Measurements from ENCODE around the gene CHRM5.

Gene CHRM5

DNA sequence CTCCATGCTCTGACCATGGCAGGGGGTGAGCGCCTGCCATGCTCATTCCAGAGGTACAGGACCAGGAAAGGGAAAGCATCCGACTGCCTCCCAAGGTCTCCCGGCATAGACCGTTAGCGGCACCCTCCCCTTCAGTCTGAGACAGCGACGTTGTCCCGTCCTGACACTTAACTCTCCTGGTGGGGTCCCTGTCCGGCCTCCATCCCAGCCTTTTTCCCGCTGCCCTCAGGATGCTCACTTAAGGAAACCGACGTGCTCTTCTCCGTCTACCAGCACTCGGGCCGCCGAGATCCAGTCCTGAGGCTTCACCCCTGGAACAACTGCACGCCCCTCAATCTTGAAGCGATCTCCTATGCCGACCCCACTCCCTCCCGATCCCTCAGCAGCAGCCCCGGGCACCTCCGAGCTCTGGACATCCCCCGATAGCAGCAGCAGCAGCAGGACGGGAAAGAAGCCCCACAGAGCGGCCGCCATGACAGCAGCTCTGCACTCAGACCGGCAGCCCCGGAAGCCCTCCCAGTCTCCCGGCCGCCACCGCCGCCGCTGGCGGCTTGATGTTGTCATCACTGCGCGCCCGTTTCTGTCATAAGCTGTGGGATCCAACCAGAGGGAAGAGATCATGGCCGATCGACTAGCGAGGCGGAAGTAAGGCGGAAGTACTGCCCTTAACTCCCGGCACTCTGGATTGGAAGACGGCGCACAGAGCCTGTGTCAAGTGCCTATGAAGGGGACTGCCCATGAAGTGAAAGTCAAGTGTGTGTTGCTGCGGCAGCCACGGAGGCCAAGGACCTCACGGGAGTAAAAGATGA, 133.3 kb downstream of the CHRM5 start, which contains the start of the genes EMC7 and PGBD4:
Gene EMC7, minus strand, starts transcription at position 497 of the 809 bp plus-strand sequence. Its CDS starts 23 bp downstream, at position 474.
Gene PGBD4, plus strand, starts transcription at position 718 of the 809 bp plus-strand sequence. CDS start 449 bp downstream, outside the sequence.
- Histone ChIP-seq H3K27me3 (ENCODE audit: control insufficient read depth, insufficient read depth, low read length) (no peaks in the 10 kb centered on the region), H3K36me3 (ENCODE audit: control insufficient read depth, insufficient read depth, low read length) (no peaks in the 10 kb centered on the region), H3K9ac (ENCODE audit: low read length) (peak within 1 kb of the TSS; percentile 93), H3K4me1 (ENCODE audit: control insufficient read depth, insufficient read depth, low read length) (no peaks in the 10 kb centered on the region), H3K4me3 (ENCODE audit: low read depth, low read length) (peak within 1 kb of the TSS; percentile 98), H3K9me3 (ENCODE audit: control insufficient read depth, insufficient read depth, low read depth, low read length) (no peaks in the 10 kb centered on the region), H3K27ac (ENCODE audit: low read depth, low read length) (0 out of 2 replicates have a peak within 1 kb of the TSS, but pooled peaks have one; percentile 5)

DNA sequence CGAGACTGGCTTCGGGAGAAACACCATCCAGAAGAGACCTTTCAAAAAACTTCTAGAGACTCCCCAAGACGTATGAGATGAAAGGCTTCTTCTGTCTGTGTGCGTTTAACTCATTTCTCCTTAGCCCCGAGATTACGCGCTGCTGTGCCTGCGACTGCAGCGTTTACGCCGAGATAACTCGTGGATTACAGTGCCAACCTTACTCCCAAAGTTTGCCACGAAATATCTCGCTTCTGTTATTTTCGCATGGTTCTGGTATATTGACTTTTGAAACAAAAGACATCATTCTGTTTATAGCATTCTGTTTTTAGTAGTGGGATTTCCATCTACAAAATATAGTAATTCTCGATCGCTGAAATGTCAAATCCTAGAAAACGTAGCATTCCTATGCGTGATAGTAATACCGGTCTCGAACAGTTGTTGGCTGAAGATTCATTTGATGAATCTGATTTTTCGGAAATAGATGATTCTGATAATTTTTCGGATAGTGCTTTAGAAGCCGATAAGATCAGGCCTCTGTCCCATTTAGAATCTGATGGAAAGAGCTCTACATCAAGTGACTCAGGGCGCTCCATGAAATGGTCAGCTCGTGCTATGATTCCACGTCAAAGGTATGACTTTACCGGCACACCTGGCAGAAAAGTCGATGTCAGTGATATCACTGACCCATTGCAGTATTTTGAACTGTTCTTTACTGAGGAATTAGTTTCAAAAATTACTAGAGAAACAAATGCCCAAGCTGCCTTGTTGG, 134.1 kb downstream of the CHRM5 start:
- Histone ChIP-seq H3K9me3 (ENCODE audit: control insufficient read depth, insufficient read depth, low read depth, low read length) (no peaks in the 10 kb centered on the region), H3K36me3 (ENCODE audit: control insufficient read depth, insufficient read depth, low read length) (no peaks in the 10 kb centered on the region), H3K27me3 (ENCODE audit: control insufficient read depth, insufficient read depth, low read length) (no peaks in the 10 kb centered on the region), H3K4me1 (ENCODE audit: control insufficient read depth, insufficient read depth, low read length) (no peaks in the 10 kb centered on the region), H3K9ac (ENCODE audit: low read length) (peak overlapping the region; percentile 69), H3K4me3 (ENCODE audit: low read depth, low read length) (peak overlapping the region; percentile 98), H3K27ac (ENCODE audit: low read depth, low read length) (no peak overlapping the region)

DNA sequence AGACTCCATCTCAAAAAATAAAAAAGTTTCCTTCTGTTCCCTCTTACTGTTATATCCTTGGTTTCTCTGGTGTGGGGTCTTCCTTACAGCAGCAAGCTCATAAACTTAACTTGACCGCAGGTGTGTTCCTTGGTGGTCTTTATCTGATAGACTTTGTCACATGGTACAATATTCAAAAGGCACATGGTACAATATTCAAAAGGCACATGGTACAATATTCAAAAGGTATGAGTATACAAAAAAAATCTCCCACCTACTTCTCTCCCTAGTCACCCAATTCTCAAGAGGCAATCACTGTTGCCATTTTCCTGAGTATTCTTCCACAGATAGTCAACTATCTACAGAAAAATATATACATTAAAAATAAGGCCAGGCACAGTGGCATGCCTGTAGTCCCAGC, 138.1 kb downstream of the CHRM5 start:
- Histone ChIP-seq H3K9ac (ENCODE audit: low read length) (no peak overlapping the region), H3K4me3 (ENCODE audit: low read depth, low read length) (no peak overlapping the region), H3K27ac (ENCODE audit: low read depth, low read length) (no peak overlapping the region), H3K27me3 (ENCODE audit: control insufficient read depth, insufficient read depth, low read length) (no peaks in the 10 kb centered on the region), H3K9me3 (ENCODE audit: control insufficient read depth, insufficient read depth, low read depth, low read length) (no peaks in the 10 kb centered on the region), H3K36me3 (ENCODE audit: control insufficient read depth, insufficient read depth, low read length) (no peaks in the 10 kb centered on the region), H3K4me1 (ENCODE audit: control insufficient read depth, insufficient read depth, low read length) (peaks cover 2% of the 10 kb centered on the region; the same call in 1 of the 2 replicates)

DNA sequence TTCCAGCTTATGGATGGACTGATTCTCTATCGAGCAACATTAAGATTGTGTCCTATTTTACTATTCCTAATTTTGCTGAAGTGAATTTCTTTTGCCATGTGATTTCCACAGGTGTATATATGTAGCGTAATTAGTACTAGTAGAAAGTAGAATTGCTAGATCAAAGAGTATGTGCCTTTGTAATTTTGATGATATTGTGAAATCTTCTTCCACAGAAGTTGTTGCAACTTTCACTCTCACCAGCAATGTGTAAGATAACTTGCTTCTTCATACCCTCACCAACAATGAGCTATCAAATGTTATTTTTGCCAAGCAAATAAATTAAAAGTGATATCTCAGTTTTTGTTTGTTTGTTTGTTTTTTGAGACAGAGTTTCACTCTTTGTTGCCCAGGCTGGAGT, 139.0 kb downstream of the CHRM5 start:
- H3K27me3 ChIP-seq (ENCODE audit: control insufficient read depth, insufficient read depth, low read length): no peaks in the 10 kb centered on the region
- no peaks in the 10 kb centered on the region for H3K36me3 ChIP-seq (ENCODE audit: control insufficient read depth, insufficient read depth, low read length)
- no peak overlapping the region for H3K27ac ChIP-seq (ENCODE audit: low read depth, low read length)
- H3K9me3 ChIP-seq (ENCODE audit: control insufficient read depth, insufficient read depth, low read depth, low read length): no peaks in the 10 kb centered on the region
- H3K4me3 ChIP-seq (ENCODE audit: low read depth, low read length): no peak overlapping the region
- no peak overlapping the region for H3K9ac ChIP-seq (ENCODE audit: low read length)
- H3K4me1 ChIP-seq (ENCODE audit: control insufficient read depth, insufficient read depth, low read length): peaks cover 2% of the 10 kb centered on the region; the same call in 1 of the 2 replicates

DNA sequence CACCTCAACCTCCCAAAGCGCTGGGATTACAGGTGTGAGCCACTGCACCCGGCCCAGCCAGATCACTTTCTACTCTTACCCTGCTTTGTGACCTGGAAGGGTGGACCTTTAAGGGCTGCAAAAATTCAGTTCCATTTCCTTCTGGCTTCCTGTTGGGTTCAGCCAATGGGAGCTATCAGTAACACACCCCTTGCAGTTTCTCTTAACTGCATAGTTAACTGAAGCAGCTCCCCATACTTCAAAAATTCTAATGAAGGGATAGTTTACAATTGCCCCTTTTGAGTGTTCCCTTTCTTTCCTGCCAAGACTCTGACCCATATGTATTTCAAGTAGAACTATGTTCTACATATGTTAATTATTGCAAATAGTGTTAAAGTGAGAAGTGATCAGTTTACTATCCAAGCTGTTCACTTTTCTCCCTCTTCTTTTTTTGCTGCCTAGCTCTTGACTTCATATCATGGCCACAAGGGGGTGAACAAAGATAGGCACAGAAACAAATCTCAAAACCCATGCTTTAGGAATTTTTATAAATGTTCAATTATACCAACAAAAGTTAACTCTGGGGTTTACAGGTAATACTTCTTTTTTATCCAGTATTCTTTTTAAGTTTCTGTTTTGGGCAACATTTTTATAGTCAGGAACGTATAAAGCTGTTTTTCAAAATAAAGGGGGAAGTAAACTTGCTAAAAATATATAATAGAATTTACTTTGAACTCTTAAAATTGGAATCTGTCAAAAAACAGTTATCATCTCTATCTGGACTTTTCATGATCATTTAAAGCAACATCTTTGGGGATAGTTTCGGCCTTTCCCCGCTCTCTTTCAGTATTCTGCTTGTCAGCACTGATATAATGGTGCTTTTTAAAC, 141.7 kb downstream of the CHRM5 start:
- H3K4me3 ChIP-seq (ENCODE audit: low read depth, low read length): no peak overlapping the region
- H3K27me3 ChIP-seq (ENCODE audit: control insufficient read depth, insufficient read depth, low read length): no peaks in the 10 kb centered on the region
- no peak overlapping the region for H3K27ac ChIP-seq (ENCODE audit: low read depth, low read length)
- no peaks in the 10 kb centered on the region for H3K9me3 ChIP-seq (ENCODE audit: control insufficient read depth, insufficient read depth, low read depth, low read length)
- H3K9ac ChIP-seq (ENCODE audit: low read length): no peak overlapping the region
- peaks cover 2% of the 10 kb centered on the region; the same call in 1 of the 2 replicates for H3K4me1 ChIP-seq (ENCODE audit: control insufficient read depth, insufficient read depth, low read length)
- no peaks in the 10 kb centered on the region for H3K36me3 ChIP-seq (ENCODE audit: control insufficient read depth, insufficient read depth, low read length)

DNA sequence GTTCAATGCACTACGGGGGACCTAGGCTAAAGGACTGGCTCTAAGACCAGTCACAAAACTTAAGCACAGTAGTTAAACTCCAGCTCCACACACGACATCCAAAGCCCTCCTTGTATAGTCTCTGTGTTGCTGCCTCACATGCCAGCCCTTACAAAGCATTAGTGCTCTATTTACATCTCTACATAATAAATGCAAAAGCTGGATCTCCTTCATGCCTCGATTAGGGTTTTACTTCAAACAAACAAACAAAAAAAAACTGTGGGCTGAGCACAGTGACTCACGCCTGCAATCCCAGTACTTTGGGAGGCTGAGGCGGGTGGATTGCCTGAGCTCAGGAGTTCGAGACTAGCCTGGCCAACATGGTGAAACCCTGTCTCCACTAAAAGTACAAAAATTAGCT, 143.2 kb downstream of the CHRM5 start:
- Histone ChIP-seq H3K27me3 (ENCODE audit: control insufficient read depth, insufficient read depth, low read length) (no peaks in the 10 kb centered on the region), H3K4me3 (ENCODE audit: low read depth, low read length) (no peak overlapping the region), H3K27ac (ENCODE audit: low read depth, low read length) (no peak overlapping the region), H3K4me1 (ENCODE audit: control insufficient read depth, insufficient read depth, low read length) (peaks cover 2% of the 10 kb centered on the region; the same call in 1 of the 2 replicates), H3K9me3 (ENCODE audit: control insufficient read depth, insufficient read depth, low read depth, low read length) (no peaks in the 10 kb centered on the region), H3K36me3 (ENCODE audit: control insufficient read depth, insufficient read depth, low read length) (no peaks in the 10 kb centered on the region), H3K9ac (ENCODE audit: low read length) (no peak overlapping the region)

DNA sequence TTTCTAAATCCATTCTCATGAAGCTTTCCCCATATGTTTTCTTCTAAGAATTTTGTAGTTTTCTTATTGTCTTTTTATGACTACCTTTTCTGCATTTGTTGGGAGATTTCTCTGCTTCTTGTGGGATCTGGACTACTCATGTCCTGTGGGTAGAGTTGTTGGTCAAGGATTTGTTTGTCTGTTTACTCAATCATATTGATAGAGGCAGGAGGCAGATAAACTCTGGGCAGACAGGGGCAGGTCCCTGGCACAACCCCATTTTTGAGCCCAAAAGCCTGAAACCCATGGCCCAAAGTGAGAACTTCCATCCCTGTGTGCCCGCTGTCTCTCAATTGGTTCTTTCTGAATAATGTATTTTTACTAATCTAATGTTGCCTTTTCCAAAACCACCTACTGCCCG, 145.9 kb downstream of the CHRM5 start:
- H3K9ac ChIP-seq (ENCODE audit: low read length): no peak overlapping the region
- peaks cover 2% of the 10 kb centered on the region; the same call in 1 of the 2 replicates for H3K4me1 ChIP-seq (ENCODE audit: control insufficient read depth, insufficient read depth, low read length)
- H3K4me3 ChIP-seq (ENCODE audit: low read depth, low read length): no peak overlapping the region

DNA sequence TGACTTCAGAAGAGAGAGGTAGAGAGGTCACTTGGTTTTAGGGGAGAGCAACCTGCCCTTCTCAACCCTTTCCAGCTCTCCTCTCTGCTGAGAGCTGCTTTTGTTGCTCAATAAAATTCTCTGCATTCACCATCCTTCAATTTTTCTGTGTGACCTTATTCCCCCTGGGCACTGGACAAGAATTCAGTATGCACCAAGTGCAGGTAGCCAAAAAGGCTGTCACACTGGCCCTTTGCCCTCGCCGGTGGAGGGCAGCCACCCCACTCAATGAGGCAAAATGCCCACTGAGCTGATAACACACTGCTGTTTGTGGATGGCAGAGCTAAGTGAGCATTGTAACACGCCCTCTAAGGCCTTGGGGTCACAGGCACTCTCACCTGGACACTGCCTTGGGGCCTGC, 146.4 kb downstream of the CHRM5 start:
- no peaks in the 10 kb centered on the region for H3K9me3 ChIP-seq (ENCODE audit: control insufficient read depth, insufficient read depth, low read depth, low read length)
- no peaks in the 10 kb centered on the region for H3K27me3 ChIP-seq (ENCODE audit: control insufficient read depth, insufficient read depth, low read length)
- H3K27ac ChIP-seq (ENCODE audit: low read depth, low read length): no peak overlapping the region
- no peak overlapping the region for H3K4me3 ChIP-seq (ENCODE audit: low read depth, low read length)
- peaks cover 2% of the 10 kb centered on the region; the same call in 1 of the 2 replicates for H3K4me1 ChIP-seq (ENCODE audit: control insufficient read depth, insufficient read depth, low read length)
- H3K9ac ChIP-seq (ENCODE audit: low read length): no peak overlapping the region
- H3K36me3 ChIP-seq (ENCODE audit: control insufficient read depth, insufficient read depth, low read length): no peaks in the 10 kb centered on the region

More for the DNA sequence above, 145.9 kb downstream of the CHRM5 start:
- no peaks in the 10 kb centered on the region for H3K9me3 ChIP-seq (ENCODE audit: control insufficient read depth, insufficient read depth, low read depth, low read length)
- H3K27ac ChIP-seq (ENCODE audit: low read depth, low read length): no peak overlapping the region
- H3K36me3 ChIP-seq (ENCODE audit: control insufficient read depth, insufficient read depth, low read length): no peaks in the 10 kb centered on the region
- no peaks in the 10 kb centered on the region for H3K27me3 ChIP-seq (ENCODE audit: control insufficient read depth, insufficient read depth, low read length)

DNA sequence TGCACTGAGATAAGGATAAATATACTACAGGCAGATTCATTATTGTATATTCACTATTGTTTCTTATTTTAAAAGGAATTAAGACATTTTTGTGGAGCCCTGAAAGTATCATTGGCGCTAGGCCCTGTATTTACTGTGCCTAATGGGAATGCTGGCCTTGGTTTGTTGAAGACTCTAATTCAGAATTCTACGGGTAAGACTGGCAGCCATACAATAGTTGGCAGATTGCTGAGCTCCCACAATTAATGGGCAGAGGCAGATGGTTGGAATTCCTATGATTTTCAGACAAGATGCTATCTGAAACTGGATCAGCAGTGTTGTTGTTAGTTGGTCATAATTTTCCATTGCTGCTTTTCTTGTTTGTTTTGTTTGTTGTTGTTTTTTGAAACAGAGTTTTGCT, 148.3 kb downstream of the CHRM5 start:
- Histone ChIP-seq H3K9ac (ENCODE audit: low read length) (no peak overlapping the region), H3K4me1 (ENCODE audit: control insufficient read depth, insufficient read depth, low read length) (no peaks in the 10 kb centered on the region), H3K4me3 (ENCODE audit: low read depth, low read length) (no peak overlapping the region), H3K27me3 (ENCODE audit: control insufficient read depth, insufficient read depth, low read length) (no peaks in the 10 kb centered on the region), H3K27ac (ENCODE audit: low read depth, low read length) (no peak overlapping the region), H3K36me3 (ENCODE audit: control insufficient read depth, insufficient read depth, low read length) (no peaks in the 10 kb centered on the region), H3K9me3 (ENCODE audit: control insufficient read depth, insufficient read depth, low read depth, low read length) (no peaks in the 10 kb centered on the region)

All from HUES6 (cell line).